ENCODE measurements around the gene CYP2E1.

GRCh38 chr10:133530506-133530905 lies 3.3 kb downstream of the CYP2E1 start:
- TF ChIP-seq CTCF (conservative IDR thresholded peaks at IDR 0.05 in 1 of 2, IDR thresholded peaks at IDR 0.05 in 1 of 2; ENCODE audit: low read depth in 1 of 2, low read length in 2 of 2) (no peak), EZH2 (IDR thresholded peaks at IDR 0.05; ENCODE audit: low read length, missing control alignments) (no peak)

All from fibroblast of lung (primary cell).